ENCODE measurements around the gene ZNF839.
"Not testable (repeated sequence)": the region's sequence is repeated elsewhere in the genome, so short reads cannot be mapped to it uniquely, and the experiment has no call there.

Gene ZNF839

GRCh38 chr14:102323102-102323501 is 3.6 kb downstream of the ZNF839 start:
- DNase-seq (ENCODE audit: low read depth) = peak; percentile 76
- TF ChIP-seq, protein P1, sequence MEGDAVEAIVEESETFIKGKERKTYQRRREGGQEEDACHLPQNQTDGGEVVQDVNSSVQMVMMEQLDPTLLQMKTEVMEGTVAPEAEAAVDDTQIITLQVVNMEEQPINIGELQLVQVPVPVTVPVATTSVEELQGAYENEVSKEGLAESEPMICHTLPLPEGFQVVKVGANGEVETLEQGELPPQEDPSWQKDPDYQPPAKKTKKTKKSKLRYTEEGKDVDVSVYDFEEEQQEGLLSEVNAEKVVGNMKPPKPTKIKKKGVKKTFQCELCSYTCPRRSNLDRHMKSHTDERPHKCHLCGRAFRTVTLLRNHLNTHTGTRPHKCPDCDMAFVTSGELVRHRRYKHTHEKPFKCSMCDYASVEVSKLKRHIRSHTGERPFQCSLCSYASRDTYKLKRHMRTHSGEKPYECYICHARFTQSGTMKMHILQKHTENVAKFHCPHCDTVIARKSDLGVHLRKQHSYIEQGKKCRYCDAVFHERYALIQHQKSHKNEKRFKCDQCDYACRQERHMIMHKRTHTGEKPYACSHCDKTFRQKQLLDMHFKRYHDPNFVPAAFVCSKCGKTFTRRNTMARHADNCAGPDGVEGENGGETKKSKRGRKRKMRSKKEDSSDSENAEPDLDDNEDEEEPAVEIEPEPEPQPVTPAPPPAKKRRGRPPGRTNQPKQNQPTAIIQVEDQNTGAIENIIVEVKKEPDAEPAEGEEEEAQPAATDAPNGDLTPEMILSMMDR (IDR thresholded peaks at IDR 0.05; ENCODE audit: low read depth, low read length) = peak; percentile 80
- no peak for TF ChIP-seq MYC (IDR thresholded peaks at IDR 0.05; ENCODE audit: low read depth, low read length)
- no peak overlapping the region for H3K4me3 ChIP-seq (ENCODE audit: low read depth, low read length)

GRCh38 chr14:102325791-102326345 is 6.3 kb downstream of the ZNF839 start:
- H3K4me3 ChIP-seq (ENCODE audit: low read depth, low read length) = no peak overlapping the region
- no peak for DNase-seq (ENCODE audit: low read depth)
- TF ChIP-seq MYC (IDR thresholded peaks at IDR 0.05; ENCODE audit: low read depth, low read length) (no peak), MAX (IDR thresholded peaks at IDR 0.05; ENCODE audit: low read depth, low read length) (no peak), POLR2A (IDR thresholded peaks at IDR 0.05; ENCODE audit: extremely low read depth, insufficient read length) (no peak)
- TF ChIP-seq, protein P1 (IDR thresholded peaks at IDR 0.05; ENCODE audit: low read depth, low read length) = no peak

GRCh38 chr14:102326583-102326982 is 7.0 kb downstream of the ZNF839 start:
- no peak overlapping the region for H3K4me3 ChIP-seq (ENCODE audit: low read depth, low read length)
- DNase-seq (ENCODE audit: low read depth) = no peak
- TF ChIP-seq, protein P1 (IDR thresholded peaks at IDR 0.05; ENCODE audit: low read depth, low read length) = no peak
- no peak for TF ChIP-seq MAX (IDR thresholded peaks at IDR 0.05; ENCODE audit: low read depth, low read length)
- no peak for TF ChIP-seq MYC (IDR thresholded peaks at IDR 0.05; ENCODE audit: low read depth, low read length)
- no peak for TF ChIP-seq POLR2A (IDR thresholded peaks at IDR 0.05; ENCODE audit: extremely low read depth, insufficient read length)

DNA sequence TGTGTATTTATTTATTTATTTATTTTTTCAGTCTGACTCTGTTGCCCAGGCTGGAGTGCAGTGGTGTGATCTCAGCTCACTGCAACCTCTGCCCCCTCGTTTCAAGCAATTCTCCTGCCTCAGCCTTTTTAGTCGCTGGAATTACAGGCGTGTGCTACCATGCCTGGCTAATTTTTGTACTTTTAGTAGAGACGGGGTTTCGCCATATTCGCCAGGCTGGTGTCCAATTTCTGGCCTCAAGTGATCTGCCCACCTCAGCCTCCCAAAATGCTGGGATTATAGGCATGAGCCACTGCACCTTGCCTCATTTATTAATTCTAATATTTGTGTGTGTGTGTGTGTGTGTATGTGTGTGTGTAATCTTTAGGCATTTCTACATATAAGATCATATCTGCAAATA is 9.8 kb downstream of the ZNF839 start:
- not testable (repeated sequence) for DNase-seq (ENCODE audit: low read depth)

GRCh38 chr14:102330806-102331205 is 11.3 kb downstream of the ZNF839 start:
- DNase-seq (ENCODE audit: low read depth) = no peak
- no peak overlapping the region for H3K4me3 ChIP-seq (ENCODE audit: low read depth, low read length)
- TF ChIP-seq MAX (IDR thresholded peaks at IDR 0.05; ENCODE audit: low read depth, low read length) (no peak), POLR2A (IDR thresholded peaks at IDR 0.05; ENCODE audit: extremely low read depth, insufficient read length) (no peak), MYC (IDR thresholded peaks at IDR 0.05; ENCODE audit: low read depth, low read length) (no peak)
- TF ChIP-seq, protein P1 (IDR thresholded peaks at IDR 0.05; ENCODE audit: low read depth, low read length) = no peak

More for the DNA sequence above, 9.8 kb downstream of the ZNF839 start:
- H3K4me3 ChIP-seq (ENCODE audit: low read depth, low read length) = not testable (repeated sequence)

DNA sequence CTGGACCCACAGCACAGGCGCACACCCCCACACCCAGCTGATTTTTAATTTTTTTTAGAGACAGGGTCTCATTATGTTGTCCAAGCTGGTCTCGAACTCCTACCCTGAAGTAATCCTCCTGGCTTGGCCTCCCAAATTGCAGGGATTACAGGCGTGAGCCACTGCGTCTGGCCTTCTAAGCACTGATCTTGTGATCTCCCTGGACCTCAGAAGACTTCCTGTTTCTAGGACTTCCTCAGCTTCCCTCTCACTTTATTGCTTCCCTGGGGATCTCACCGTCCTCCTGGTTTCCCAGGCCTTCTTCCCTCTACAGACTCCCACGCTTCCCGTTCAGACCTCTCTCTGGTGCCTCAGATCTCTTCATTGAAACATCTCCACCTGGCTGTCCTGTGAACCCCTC is 13.8 kb downstream of the ZNF839 start:
- TF ChIP-seq POLR2A (IDR thresholded peaks at IDR 0.05; ENCODE audit: extremely low read depth, insufficient read length) = no peak
- TF ChIP-seq, protein P1 (IDR thresholded peaks at IDR 0.05; ENCODE audit: low read depth, low read length) = no peak
- TF ChIP-seq MAX (IDR thresholded peaks at IDR 0.05; ENCODE audit: low read depth, low read length) = no peak
- no peak for TF ChIP-seq MYC (IDR thresholded peaks at IDR 0.05; ENCODE audit: low read depth, low read length)
- no peak for DNase-seq (ENCODE audit: low read depth)
- no peak overlapping the region for H3K4me3 ChIP-seq (ENCODE audit: low read depth, low read length)

Measured in NB4 (cell line).